Neuronal stem cell (in vitro differentiated cells): ENCODE results near the gene PDSS1.
A peak's percentile ranks its signal among the peaks of the same experiment; 100 is the strongest.

Source experiments
- DNase-seq: peaks from one replicate; pipeline ENCODE4 v3.0.0-alpha.2; 2013; ENCODE audit warnings: low spot score
- H2AFZ ChIP-seq: one replicate; pipeline ENCODE4 v1.6.1; 2013; ENCODE audit warnings: mild to moderate bottlenecking, low read length, inconsistent platforms
- H2AK5ac ChIP-seq: 2 replicates; pipeline ENCODE4 v1.6.1; 2013; ENCODE audit warnings: low read depth, mild to moderate bottlenecking, inconsistent platforms, low read length, moderate library complexity, mixed read lengths
- H2BK120ac ChIP-seq: 2 replicates; pipeline ENCODE4 v1.6.1; 2013; ENCODE audit warnings: low read depth, mild to moderate bottlenecking, inconsistent platforms, low read length, moderate library complexity, mixed read lengths
- H2BK12ac ChIP-seq: one replicate; pipeline ENCODE4 v1.6.1; 2013; ENCODE audit warnings: low read length, inconsistent platforms
- H2BK15ac ChIP-seq: 2 replicates; pipeline ENCODE4 v1.6.1; 2013; ENCODE audit warnings: mild to moderate bottlenecking, low read length, inconsistent platforms, mixed read lengths
- H2BK5ac ChIP-seq: one replicate; pipeline ENCODE4 v1.6.1; 2013; ENCODE audit warnings: inconsistent platforms, mild to moderate bottlenecking, low read length, moderate library complexity
- H3K14ac ChIP-seq: one replicate; pipeline ENCODE4 v1.6.1; 2013; ENCODE audit warnings: low read length, inconsistent platforms
- H3K18ac ChIP-seq: 2 replicates; pipeline ENCODE4 v1.6.1; 2013; ENCODE audit warnings: low read length, inconsistent platforms
- H3K23ac ChIP-seq: 2 replicates; pipeline ENCODE4 v1.6.1; 2013; ENCODE audit warnings: low read depth, mild to moderate bottlenecking, mixed read lengths, low read length, inconsistent platforms; ENCODE audit not compliant: poor library complexity
- H3K27ac ChIP-seq: replicated peaks from 3 replicates; pipeline ENCODE4 v1.5.1; 2013; ENCODE audit warnings: low read length, inconsistent platforms
- H3K27me3 ChIP-seq, 3 experiments: 2 replicates each; pipeline ENCODE4 v1.6.1; 2013; ENCODE audit warnings: low read length in 3 of 3, mild to moderate bottlenecking in 2 of 3, inconsistent platforms in 1 of 3, low read depth in 1 of 3, mixed read lengths in 1 of 3, moderate library complexity in 1 of 3; ENCODE audit not compliant: control insufficient read depth in 3 of 3, insufficient read depth in 3 of 3
- H3K36me3 ChIP-seq, 2 donors: replicated peaks in 1 of 2; 2 replicates each; pipeline ENCODE4 v1.6.1; 2013; ENCODE audit warnings: low read length in 2 of 2; ENCODE audit not compliant: control insufficient read depth in 2 of 2, insufficient read depth in 2 of 2
- H3K4ac ChIP-seq: 2 replicates; pipeline ENCODE4 v1.6.1; 2013; ENCODE audit warnings: inconsistent platforms, mild to moderate bottlenecking, low read length, moderate library complexity
- H3K4me1 ChIP-seq, 2 donors: 1 replicate in 1 of 2; 2 replicates in 1 of 2; pipeline ENCODE4 v1.6.1; 2013; ENCODE audit warnings: low read length in 2 of 2, low read depth in 1 of 2; ENCODE audit not compliant: control insufficient read depth in 2 of 2, insufficient read depth in 1 of 2
- H3K4me2 ChIP-seq: one replicate; pipeline ENCODE4 v1.6.1; 2013; ENCODE audit warnings: mild to moderate bottlenecking, low read length, inconsistent platforms; ENCODE audit not compliant: insufficient read depth, poor library complexity, severe bottlenecking
- H3K4me3 ChIP-seq, 2 donors: 2 replicates each; pipeline ENCODE4 v1.5.1; 2013; ENCODE audit warnings: low read length in 2 of 2, mild to moderate bottlenecking in 2 of 2, inconsistent platforms in 1 of 2, moderate library complexity in 1 of 2
- H3K79me1 ChIP-seq: one replicate; pipeline ENCODE4 v1.6.1; 2013; ENCODE audit warnings: low read depth, mild to moderate bottlenecking, inconsistent platforms, low read length, moderate library complexity
- H3K9ac ChIP-seq: one replicate; pipeline ENCODE4 v1.6.1; 2013; ENCODE audit warnings: mild to moderate bottlenecking, low read depth, low read length, inconsistent platforms; ENCODE audit not compliant: poor library complexity
- H3K9me3 ChIP-seq, 2 donors: replicated peaks in 1 of 2; 2 replicates each; pipeline versions ENCODE3 to v1.6.1; 2013; ENCODE audit warnings: low read length in 2 of 2, mild to moderate bottlenecking in 2 of 2, inconsistent platforms in 1 of 2, low read depth in 1 of 2, mixed read lengths in 1 of 2, moderate library complexity in 1 of 2; ENCODE audit not compliant: control insufficient read depth in 2 of 2, insufficient read depth in 1 of 2
- H4K8ac ChIP-seq: one replicate; pipeline ENCODE4 v1.6.1; 2013; ENCODE audit warnings: low read depth, mild to moderate bottlenecking, inconsistent platforms, low read length, moderate library complexity
- H4K91ac ChIP-seq: one replicate; pipeline ENCODE4 v1.6.1; 2013; ENCODE audit warnings: low read length, low read depth, mild to moderate bottlenecking, inconsistent platforms; ENCODE audit not compliant: poor library complexity
- WGBS, 2 donors: extraction: QIAGEN DNeasy Blood & Tissue Kit; methylation state at CpG; one replicate each; pipeline ENCODE4 v1.1.7; 2013; ENCODE audit warnings: missing lambda C conversion rate in 2 of 2, mixed read lengths in 1 of 2; ENCODE audit not compliant: insufficient read length in 2 of 2, insufficient replicate concordance in 1 of 2; ENCODE audit errors: extremely low coverage in 2 of 2; 5-methylcytosine and 5-hydroxymethylcytosine counted together

Gene PDSS1

GRCh38 chr10:26653004-26653403, 44.5 kb upstream of the PDSS1 start:
- no peaks in the 10 kb centered on the region for H3K9me3 ChIP-seq
- H3K27me3 ChIP-seq = no peaks in the 10 kb centered on the region
- no peaks in the 10 kb centered on the region for H3K79me1 ChIP-seq
- no peak overlapping the region for H3K18ac ChIP-seq
- no peak overlapping the region for H3K23ac ChIP-seq
- DNase-seq = no peak
- H3K4me3 ChIP-seq = no peak overlapping the region
- no peaks in the 10 kb centered on the region for H3K4me1 ChIP-seq
- H2AK5ac ChIP-seq = no peak overlapping the region
- H2AFZ ChIP-seq = no peak overlapping the region
- no peak overlapping the region for H4K91ac ChIP-seq
- no peak overlapping the region for H3K4ac ChIP-seq
- H2BK12ac ChIP-seq = no peak overlapping the region
- no peak overlapping the region for H3K4me2 ChIP-seq
- H4K8ac ChIP-seq = no peak overlapping the region
- H3K27ac ChIP-seq = no peak overlapping the region
- H3K9ac ChIP-seq = no peak overlapping the region
- H2BK5ac ChIP-seq = no peak overlapping the region
- H3K14ac ChIP-seq = no peak overlapping the region
- no peak overlapping the region for H2BK15ac ChIP-seq
- WGBS, 2 donors = no CpG with 5 or more reads among the region's 18 CpGs
- no peak overlapping the region for H2BK120ac ChIP-seq
- no peaks in the 10 kb centered on the region for H3K36me3 ChIP-seq

GRCh38 chr10:26655746-26656145, 41.8 kb upstream of the PDSS1 start:
- Histone ChIP-seq H2AK5ac (no peak overlapping the region), H4K8ac (no peak overlapping the region), H2BK15ac (no peak overlapping the region), H3K79me1 (no peaks in the 10 kb centered on the region), H3K4ac (no peak overlapping the region), H3K23ac (no peak overlapping the region), H2BK120ac (no peak overlapping the region), H3K14ac (no peak overlapping the region), H2BK5ac (no peak overlapping the region), H3K9me3 (no peaks in the 10 kb centered on the region), H3K18ac (no peak overlapping the region), H3K27me3 (no peaks in the 10 kb centered on the region), H3K36me3 (no peaks in the 10 kb centered on the region), H3K4me3 (no peak overlapping the region), H3K27ac (no peak overlapping the region), H3K9ac (no peak overlapping the region), H2AFZ (no peak overlapping the region), H3K4me2 (no peak overlapping the region), H2BK12ac (no peak overlapping the region), H4K91ac (no peak overlapping the region), H3K4me1 (no peaks in the 10 kb centered on the region)
- DNase-seq = no peak
- WGBS, 2 donors = no CpG with 5 or more reads among the region's 1 CpG

GRCh38 chr10:26662864-26663263, 34.6 kb upstream of the PDSS1 start:
- Histone ChIP-seq H3K79me1 (no peaks in the 10 kb centered on the region), H3K4ac (no peak overlapping the region), H2AFZ (no peak overlapping the region), H3K9me3 (no peaks in the 10 kb centered on the region), H2BK120ac (no peak overlapping the region), H2BK5ac (no peak overlapping the region), H3K9ac (no peak overlapping the region), H3K23ac (no peak overlapping the region), H2AK5ac (no peak overlapping the region), H2BK12ac (no peak overlapping the region), H3K4me3 (no peak overlapping the region), H3K18ac (no peak overlapping the region), H4K8ac (no peak overlapping the region), H3K36me3 (no peaks in the 10 kb centered on the region), H3K27me3 (peaks cover 0 to 5% (median 0%) of the 10 kb centered on the region in 3 experiments), H3K4me2 (no peak overlapping the region), H4K91ac (no peak overlapping the region), H3K14ac (no peak overlapping the region), H3K27ac (no peak overlapping the region), H2BK15ac (no peak overlapping the region), H3K4me1 (no peaks in the 10 kb centered on the region)
- no CpG with 5 or more reads among the region's 2 CpGs for WGBS, 2 donors
- DNase-seq = no peak

- Histone ChIP-seq H3K27me3 (peaks cover 0 to 5% (median 0%) of the 10 kb centered on the region in 3 experiments), H2BK15ac (no peak overlapping the region), H3K27ac (no peak overlapping the region), H3K14ac (no peak overlapping the region), H2BK5ac (no peak overlapping the region), H2BK120ac (no peak overlapping the region), H3K36me3 (no peaks in the 10 kb centered on the region), H3K79me1 (no peaks in the 10 kb centered on the region), H4K91ac (no peak overlapping the region), H3K18ac (no peak overlapping the region), H3K4me2 (no peak overlapping the region), H3K9me3 (no peaks in the 10 kb centered on the region), H2AFZ (no peak overlapping the region), H3K23ac (peak overlapping the region; percentile 2), H3K4me3 (no peak overlapping the region), H3K4ac (no peak overlapping the region), H3K4me1 (no peaks in the 10 kb centered on the region), H4K8ac (no peak overlapping the region), H2AK5ac (no peak overlapping the region), H3K9ac (no peak overlapping the region), H2BK12ac (no peak overlapping the region)
- DNase-seq = no peak
- WGBS, 2 donors = no CpG with 5 or more reads among the region's 7 CpGs
Measured at GRCh38 chr10:26665080-26666048, 32.1 kb upstream of the PDSS1 start.
